ENCODE measurements around the gene ATP5PF.
"Not testable (repeated sequence)": the region's sequence is repeated elsewhere in the genome, so short reads cannot be mapped to it uniquely, and the experiment has no call there.

ATP5PF gene

GRCh38 chr21:25701529-25701928 lies 33.2 kb downstream of the ATP5PF start:
- TF ChIP-seq CTCF (IDR thresholded peaks at IDR 0.05; ENCODE audit: low read depth, low read length, missing control alignments), result no peak
- DNase-seq (ENCODE audit: low read depth), result no peak
- no peak overlapping the region for H3K4me3 ChIP-seq (ENCODE audit: low read depth, low read length)

- DNase-seq (ENCODE audit: low read depth), result no peak
- TF ChIP-seq CTCF (IDR thresholded peaks at IDR 0.05; ENCODE audit: low read depth, low read length, missing control alignments), result no peak
- H3K4me3 ChIP-seq (ENCODE audit: low read depth, low read length), result no peak overlapping the region
These were observed 34.0 kb downstream of the ATP5PF start for GRCh38 chr21:25700741-25701140.

- not testable (repeated sequence) for H3K4me3 ChIP-seq (ENCODE audit: low read depth, low read length); DNase-seq (ENCODE audit: low read depth)
These were observed 39.2 kb downstream of the ATP5PF start for GRCh38 chr21:25695461-25695860.

- no peak overlapping the region for H3K4me3 ChIP-seq (ENCODE audit: low read depth, low read length)
- no peak for TF ChIP-seq CTCF (IDR thresholded peaks at IDR 0.05; ENCODE audit: low read depth, low read length, missing control alignments)
- no peak for DNase-seq (ENCODE audit: low read depth)
These were observed 42.7 kb downstream of the ATP5PF start for GRCh38 chr21:25691976-25692375.

- no peak for DNase-seq (ENCODE audit: low read depth)
- TF ChIP-seq CTCF (IDR thresholded peaks at IDR 0.05; ENCODE audit: low read depth, low read length, missing control alignments), result no peak
- no peak overlapping the region for H3K4me3 ChIP-seq (ENCODE audit: low read depth, low read length)
These were observed 45.5 kb downstream of the ATP5PF start for GRCh38 chr21:25689226-25689625.

GRCh38 chr21:25688275-25689155 lies 46.2 kb downstream of the ATP5PF start:
- TF ChIP-seq CTCF (IDR thresholded peaks at IDR 0.05; ENCODE audit: low read depth, low read length, missing control alignments), result no peak
- no peak overlapping the region for H3K4me3 ChIP-seq (ENCODE audit: low read depth, low read length)

GRCh38 chr21:25687787-25688186 lies 46.9 kb downstream of the ATP5PF start:
- no peak for TF ChIP-seq CTCF (IDR thresholded peaks at IDR 0.05; ENCODE audit: low read depth, low read length, missing control alignments)
- DNase-seq (ENCODE audit: low read depth), result no peak
- H3K4me3 ChIP-seq (ENCODE audit: low read depth, low read length), result no peak overlapping the region

More at GRCh38 chr21:25688275-25689155, 46.2 kb downstream of the ATP5PF start:
- no peak for DNase-seq (ENCODE audit: low read depth)
